SH-SY5Y (cell line): ENCODE results near the gene ZNF778.

ENCODE experiments used
- GATA2 ChIP-seq: IDR thresholded peaks from 2 replicates; pipeline ENCODE4 v1.6.1; 2011; ENCODE audit warnings: mild to moderate bottlenecking, low read depth, low read length
- GATA3 ChIP-seq: IDR thresholded peaks from 2 replicates; pipeline ENCODE4 v1.6.1; 2011; ENCODE audit warnings: low read depth, mild to moderate bottlenecking, low read length, moderate library complexity

The ZNF778 gene

GRCh38 chr16:89198417-89199240 lies 18.9 kb upstream of the ZNF778 start:
- TF ChIP-seq GATA2 = no peak
- no peak for TF ChIP-seq GATA3

GRCh38 chr16:89199241-89200123 lies 18.0 kb upstream of the ZNF778 start:
- no peak for TF ChIP-seq GATA3

GRCh38 chr16:89200124-89200849 lies 17.2 kb upstream of the ZNF778 start, which contains the start of gene SLC22A31:
SLC22A31 (minus strand) TSS chr16:89200537; CDS start chr16:89200501, 36 bp downstream.
- TF ChIP-seq GATA3 (no peak), GATA2 (no peak)

DNA sequence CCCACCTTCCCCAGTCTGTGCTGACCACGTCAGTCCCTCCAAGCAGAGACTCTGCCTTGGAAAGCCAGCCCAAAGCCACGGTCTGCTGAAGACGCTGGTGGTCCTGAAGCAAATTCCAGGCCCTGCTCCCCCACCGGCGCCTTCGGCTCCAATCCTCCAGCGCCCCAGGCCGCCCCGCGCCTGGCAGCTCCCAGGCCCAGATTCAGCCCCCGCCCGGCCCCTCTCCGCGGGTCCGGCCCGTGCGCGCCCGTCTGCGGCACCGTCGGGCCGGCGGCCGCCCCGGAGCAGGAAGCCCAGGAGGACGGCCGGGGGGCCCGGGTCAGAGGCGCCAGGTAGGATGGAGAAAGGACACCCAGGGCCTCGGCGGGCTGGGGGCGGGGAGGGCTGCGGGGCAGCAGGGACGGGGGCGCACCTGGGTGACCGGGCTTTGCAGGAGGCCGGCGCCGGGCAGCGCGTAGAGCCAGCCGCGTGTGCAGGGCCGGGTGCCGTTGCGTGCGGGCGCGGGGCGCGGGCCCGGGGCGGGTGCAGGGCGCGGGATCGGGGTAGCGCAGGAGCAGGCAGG lies 16.6 kb upstream of the ZNF778 start:
- TF ChIP-seq GATA2 (no peak), GATA3 (no peak)

- TF ChIP-seq GATA3 (no peak), GATA2 (no peak)
These were observed 15.8 kb upstream of the ZNF778 start for GRCh38 chr16:89201439-89202377.

DNA sequence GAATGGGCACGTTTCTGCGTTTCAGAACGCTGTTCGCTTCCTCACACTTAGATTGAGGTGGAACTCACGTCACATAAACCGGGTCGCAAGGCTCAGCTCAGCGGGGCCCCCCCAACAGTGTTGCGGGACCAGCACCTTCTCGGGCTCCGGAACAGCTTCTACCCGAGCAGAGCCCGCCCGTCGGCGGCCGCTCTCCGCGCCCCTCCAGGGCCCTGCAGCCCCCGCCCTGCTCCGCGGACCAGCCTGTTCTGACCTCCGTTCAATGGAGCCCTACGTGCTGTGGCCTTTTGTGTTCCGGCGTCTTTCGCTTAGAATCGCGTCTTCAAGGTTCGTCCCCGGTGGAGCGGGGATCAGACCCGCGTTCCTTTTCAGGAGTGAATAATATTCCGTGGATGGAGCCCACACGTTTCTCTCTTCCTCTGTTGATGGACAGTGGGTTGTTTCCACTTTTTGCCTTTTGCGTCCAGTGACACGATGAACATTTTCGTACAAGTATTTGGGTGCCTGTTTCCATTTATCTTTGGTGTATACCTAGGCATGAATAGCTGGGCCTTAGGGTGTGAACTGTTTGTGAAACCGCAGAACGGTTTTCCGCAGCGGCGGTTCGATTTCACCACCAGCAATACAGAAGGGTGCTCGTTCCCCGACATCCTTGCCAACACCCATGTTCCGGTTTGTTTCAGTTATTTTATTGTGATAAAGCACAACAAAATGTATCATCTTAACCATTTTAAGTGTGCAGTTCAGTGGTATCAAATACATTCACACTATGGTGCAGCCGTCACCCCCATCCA lies 14.9 kb upstream of the ZNF778 start:
- TF ChIP-seq GATA2 (no peak), GATA3 (no peak)

DNA sequence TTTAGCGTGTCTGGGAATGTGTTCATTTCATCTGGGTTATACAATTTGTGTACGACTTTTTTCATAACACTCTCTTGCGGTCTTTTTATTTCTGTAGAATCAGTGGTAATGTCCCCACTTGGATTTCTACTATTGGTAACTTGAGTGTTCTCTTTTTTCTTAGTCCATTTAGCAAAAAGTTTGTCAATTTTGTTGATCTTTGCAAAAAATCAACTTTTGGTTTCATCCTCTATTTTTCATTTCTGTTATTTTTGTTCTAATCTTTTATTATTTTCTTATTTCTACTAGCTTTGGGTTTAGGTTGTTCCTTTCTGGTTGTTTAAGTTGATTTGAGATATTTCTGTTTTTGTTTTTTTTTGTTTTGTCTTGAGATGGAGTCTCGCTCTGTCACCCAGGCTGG lies 9.5 kb upstream of the ZNF778 start:
- TF ChIP-seq GATA3 (no peak), GATA2 (no peak)

DNA sequence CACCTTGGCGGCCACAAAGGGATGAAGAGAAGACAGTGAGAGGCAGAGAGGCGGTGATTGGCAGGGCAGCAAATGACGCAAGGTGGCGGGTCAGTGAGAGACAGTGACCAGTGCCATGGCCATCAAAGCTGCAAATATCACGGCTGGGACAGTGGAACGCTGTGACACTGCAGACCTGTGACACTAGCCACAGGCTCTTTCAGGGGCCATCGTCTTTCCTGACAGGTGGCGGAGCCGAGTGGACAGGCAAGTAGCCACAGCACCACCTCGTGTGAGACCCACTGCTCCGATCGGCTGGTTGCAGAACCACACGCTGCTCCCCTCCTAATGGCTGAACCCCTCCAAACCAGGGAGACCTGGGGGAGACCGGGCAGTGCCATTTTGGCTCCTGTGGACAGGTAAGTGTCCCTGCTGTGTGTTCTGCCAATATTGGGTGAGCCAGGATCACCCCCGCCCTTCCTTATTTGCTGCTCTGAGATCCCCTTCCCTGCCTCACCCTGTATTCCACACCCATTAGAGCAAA lies 7.9 kb upstream of the ZNF778 start:
- no peak for TF ChIP-seq GATA2
- no peak for TF ChIP-seq GATA3

DNA sequence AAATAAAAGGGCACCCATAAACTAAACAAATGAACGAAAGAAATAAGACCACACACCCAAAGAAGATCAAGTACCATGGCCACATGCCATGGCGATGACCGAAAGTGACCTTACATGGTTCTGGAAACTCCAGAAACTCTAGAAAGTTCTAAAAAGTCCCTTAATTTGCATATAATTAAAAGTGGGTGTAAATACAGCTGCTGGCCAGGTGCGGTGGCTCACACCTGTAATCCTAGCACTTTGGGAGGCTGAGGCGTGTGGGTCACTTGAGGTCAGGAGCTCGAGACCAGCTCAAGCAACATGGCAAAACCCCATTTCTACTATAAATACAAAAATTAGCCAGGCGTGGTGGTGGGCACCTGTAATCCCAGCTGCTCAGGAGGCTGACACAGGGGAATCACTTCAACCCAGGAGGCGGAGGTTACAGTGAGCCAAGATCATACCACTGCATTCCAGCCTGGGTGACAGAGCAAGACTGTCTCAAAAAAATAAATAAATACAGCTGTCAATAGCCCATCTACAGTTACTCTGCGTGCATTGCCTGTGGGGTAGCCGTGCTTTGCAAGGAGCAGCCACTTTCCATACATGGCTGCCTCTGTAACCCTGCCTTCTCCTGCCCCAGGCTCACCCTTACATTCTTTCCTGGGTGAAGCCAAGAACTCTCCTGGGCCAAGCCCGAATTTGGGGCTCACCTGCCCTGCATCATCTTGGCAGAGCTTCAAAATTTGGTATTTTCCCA lies 7.2 kb upstream of the ZNF778 start:
- TF ChIP-seq GATA3 = no peak
- TF ChIP-seq GATA2 = no peak

DNA sequence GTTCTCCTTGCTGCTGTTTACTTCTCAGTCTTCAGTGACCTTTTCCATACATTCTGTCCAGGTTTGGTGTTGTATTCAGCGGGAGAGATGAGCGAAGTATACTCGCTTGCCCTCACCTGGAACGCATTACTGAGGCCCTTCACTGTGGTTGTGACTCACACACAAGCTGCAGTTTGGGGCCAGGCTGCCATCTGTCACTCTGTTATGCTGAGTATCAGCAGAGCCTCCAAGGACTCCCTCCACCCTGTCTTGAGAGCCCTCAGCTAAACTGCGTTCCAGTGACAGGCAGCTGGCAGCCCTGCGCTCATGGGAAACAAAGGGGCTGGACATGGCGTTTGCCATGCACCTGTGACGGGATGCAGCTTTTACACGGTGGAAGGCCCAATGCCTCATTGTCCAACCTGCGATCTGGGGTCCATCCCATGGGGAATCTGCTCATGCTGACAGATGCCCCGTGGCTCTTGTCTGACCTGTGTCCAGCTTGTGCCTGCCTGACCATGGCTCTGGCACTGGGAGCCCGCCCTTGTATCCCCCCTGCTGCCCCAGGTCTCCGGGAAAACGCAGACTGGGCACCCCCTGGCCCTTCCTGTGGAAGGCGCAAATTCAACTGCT lies 6.5 kb upstream of the ZNF778 start:
- TF ChIP-seq GATA3 = no peak
- no peak for TF ChIP-seq GATA2
